ENCODE results near the gene SGK1. TPM values are rescaled to one million over a fixed set of nuclear protein-coding genes. Genes with fewer than 3 reads are reported as not detected.
"Not testable (repeated sequence)": the region's sequence is repeated elsewhere in the genome, so short reads cannot be mapped to it uniquely, and the experiment has no call there.

The SGK1 gene
- total RNA-seq, 2 experiments from 2014 or later: 117 to 120 TPM

DNA sequence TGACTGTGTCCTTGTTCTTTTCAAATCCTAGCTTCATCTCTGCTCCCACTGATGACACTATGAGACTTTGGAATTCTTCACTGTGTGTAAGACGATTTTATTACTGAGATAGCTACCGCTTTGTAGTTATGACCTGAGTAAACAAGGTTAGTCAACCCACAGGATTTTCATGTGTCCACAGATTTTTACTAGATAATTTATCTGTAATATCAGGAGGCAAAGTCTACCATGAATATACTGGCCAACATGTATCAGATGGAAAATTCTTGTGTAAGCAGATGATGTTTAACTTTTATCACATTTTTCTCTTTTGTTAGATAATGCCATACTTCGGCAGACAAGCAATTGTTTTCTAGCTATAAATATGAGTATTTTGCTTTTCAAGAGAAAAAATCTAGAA, 119.8 kb downstream of the SGK1 start:
- ChIA-PET CTCF (no interaction called here), POLR2A (interaction anchor here (0.6 kb wide), 1 partner anchor 22 kb away, joined by 3 read pairs; no protein-coding TSS in a partner anchor)
- Mint-ChIP-seq H3K9me3 (no peaks in the 10 kb centered on the region), H3K36me3 (ENCODE audit: low read depth) (no peaks in the 10 kb centered on the region), H3K4me3 (no peak overlapping the region), H3K27me3 (no peaks in the 10 kb centered on the region), H3K4me1 (ENCODE audit: low read depth) (peaks cover 14% of the 10 kb centered on the region), H3K27ac (no peak overlapping the region)
- Histone ChIP-seq H3K4me1 (ENCODE audit: insufficient read depth, low read length) (peaks cover 8% of the 10 kb centered on the region), H3K27ac (ENCODE audit: low read depth in 1 of 2, low read length in 2 of 2) (no peak overlapping the region), H3K4me3 (ENCODE audit: low read length) (no peak overlapping the region), H3K36me3 (ENCODE audit: insufficient read depth, low read length) (no peaks in the 10 kb centered on the region), H3K27me3 (ENCODE audit: control insufficient read depth in 1 of 2, insufficient read depth in 2 of 2, low read length in 2 of 2) (no peaks in the 10 kb centered on the region), H3K9me3 (ENCODE audit: control insufficient read depth in 1 of 2, insufficient read depth in 1 of 2, low read length in 2 of 2) (no peaks in the 10 kb centered on the region)
- TF ChIP-seq, protein P1, sequence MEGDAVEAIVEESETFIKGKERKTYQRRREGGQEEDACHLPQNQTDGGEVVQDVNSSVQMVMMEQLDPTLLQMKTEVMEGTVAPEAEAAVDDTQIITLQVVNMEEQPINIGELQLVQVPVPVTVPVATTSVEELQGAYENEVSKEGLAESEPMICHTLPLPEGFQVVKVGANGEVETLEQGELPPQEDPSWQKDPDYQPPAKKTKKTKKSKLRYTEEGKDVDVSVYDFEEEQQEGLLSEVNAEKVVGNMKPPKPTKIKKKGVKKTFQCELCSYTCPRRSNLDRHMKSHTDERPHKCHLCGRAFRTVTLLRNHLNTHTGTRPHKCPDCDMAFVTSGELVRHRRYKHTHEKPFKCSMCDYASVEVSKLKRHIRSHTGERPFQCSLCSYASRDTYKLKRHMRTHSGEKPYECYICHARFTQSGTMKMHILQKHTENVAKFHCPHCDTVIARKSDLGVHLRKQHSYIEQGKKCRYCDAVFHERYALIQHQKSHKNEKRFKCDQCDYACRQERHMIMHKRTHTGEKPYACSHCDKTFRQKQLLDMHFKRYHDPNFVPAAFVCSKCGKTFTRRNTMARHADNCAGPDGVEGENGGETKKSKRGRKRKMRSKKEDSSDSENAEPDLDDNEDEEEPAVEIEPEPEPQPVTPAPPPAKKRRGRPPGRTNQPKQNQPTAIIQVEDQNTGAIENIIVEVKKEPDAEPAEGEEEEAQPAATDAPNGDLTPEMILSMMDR (IDR thresholded peaks at IDR 0.05): no peak
- intact Hi-C loops (cut with DNase I, micrococcal nuclease): no loop called here
- DNase-seq: no peak
- no peak for ATAC-seq (ENCODE audit: poor library complexity)

DNA sequence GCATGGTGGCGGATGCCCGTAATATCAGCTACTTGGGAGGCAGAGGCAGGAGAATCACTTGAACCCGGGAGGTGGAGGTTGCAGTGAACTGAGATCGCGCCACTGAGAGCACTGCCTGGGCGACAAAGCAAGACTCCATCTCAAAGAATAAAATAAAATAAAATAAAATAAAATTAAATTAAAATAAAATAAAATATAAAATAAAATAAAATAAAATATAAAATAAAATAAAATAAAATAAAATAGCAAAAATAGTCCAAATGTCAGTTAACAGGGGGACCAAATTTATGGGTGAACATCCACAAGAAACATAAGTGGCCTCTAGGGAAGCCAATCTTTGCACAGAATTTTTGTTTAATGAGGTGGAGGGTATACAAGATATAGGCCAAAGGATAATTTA, 120.2 kb downstream of the SGK1 start:
- H3K27me3 Mint-ChIP-seq; H3K9me3 Mint-ChIP-seq; H3K27ac Mint-ChIP-seq; H3K36me3 Mint-ChIP-seq (ENCODE audit: low read depth); H3K4me3 Mint-ChIP-seq; DNase-seq; H3K27ac ChIP-seq (ENCODE audit: low read depth in 1 of 2, low read length in 2 of 2); H3K4me1 ChIP-seq (ENCODE audit: insufficient read depth, low read length); H3K9me3 ChIP-seq (ENCODE audit: control insufficient read depth in 1 of 2, insufficient read depth in 1 of 2, low read length in 2 of 2); ATAC-seq (ENCODE audit: poor library complexity); H3K36me3 ChIP-seq (ENCODE audit: insufficient read depth, low read length); H3K4me3 ChIP-seq (ENCODE audit: low read length); intact Hi-C loops (cut with DNase I, micrococcal nuclease); H3K27me3 ChIP-seq (ENCODE audit: control insufficient read depth in 1 of 2, insufficient read depth in 2 of 2, low read length in 2 of 2); POLR2A ChIA-PET; CTCF ChIA-PET: not testable (repeated sequence)
- peaks cover 16% of the 10 kb centered on the region for H3K4me1 Mint-ChIP-seq (ENCODE audit: low read depth)

DNA sequence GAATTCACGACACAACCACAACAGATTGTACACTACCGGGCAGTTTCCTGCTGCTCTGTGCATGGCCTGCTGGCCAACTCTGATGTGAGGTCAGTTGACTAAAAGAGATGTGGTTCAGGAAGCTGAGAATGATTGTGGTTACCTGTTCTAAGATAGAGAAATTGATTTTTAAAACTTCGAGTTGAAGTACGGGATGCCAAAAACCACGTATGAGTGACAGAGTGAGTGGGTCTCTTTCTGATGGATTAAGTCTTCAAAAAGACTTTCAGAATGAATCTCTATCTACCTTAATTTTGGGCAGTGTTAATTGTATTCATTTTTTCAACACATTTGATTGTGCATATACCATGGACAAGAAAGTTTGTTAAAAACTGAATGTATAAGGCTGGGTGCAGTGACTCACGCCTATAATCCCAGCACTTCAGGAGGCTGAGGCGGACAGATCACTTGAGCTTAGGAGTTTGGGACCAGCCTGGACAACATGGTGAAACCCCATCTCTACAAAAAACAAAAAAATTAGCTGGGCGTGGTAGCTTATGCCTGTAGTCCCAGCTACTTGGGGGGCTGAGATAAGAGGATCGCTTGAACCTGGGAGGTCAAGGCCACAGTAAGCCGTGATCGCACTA, 121.2 kb downstream of the SGK1 start:
- Histone ChIP-seq H3K36me3 (ENCODE audit: insufficient read depth, low read length) (no peaks in the 10 kb centered on the region), H3K4me1 (ENCODE audit: insufficient read depth, low read length) (peaks cover 8% of the 10 kb centered on the region), H3K27me3 (ENCODE audit: control insufficient read depth in 1 of 2, insufficient read depth in 2 of 2, low read length in 2 of 2) (no peaks in the 10 kb centered on the region), H3K27ac (ENCODE audit: low read depth in 1 of 2, low read length in 2 of 2) (no peak overlapping the region), H3K9me3 (ENCODE audit: control insufficient read depth in 1 of 2, insufficient read depth in 1 of 2, low read length in 2 of 2) (no peaks in the 10 kb centered on the region), H3K4me3 (ENCODE audit: low read length) (no peak overlapping the region)
- ChIA-PET POLR2A (no interaction called here), CTCF (interaction anchor here (0.9 kb wide), 1 partner anchor 23 kb away, joined by 3 read pairs; no protein-coding TSS in a partner anchor)
- no peak for ATAC-seq (ENCODE audit: poor library complexity)
- Mint-ChIP-seq H3K4me1 (ENCODE audit: low read depth) (peaks cover 16% of the 10 kb centered on the region), H3K4me3 (no peak overlapping the region), H3K27me3 (no peaks in the 10 kb centered on the region), H3K9me3 (no peaks in the 10 kb centered on the region), H3K36me3 (ENCODE audit: low read depth) (no peaks in the 10 kb centered on the region), H3K27ac (no peak overlapping the region)
- TF ChIP-seq, protein P1 (IDR thresholded peaks at IDR 0.05): no peak
- no peak for DNase-seq
- intact Hi-C loops (cut with DNase I, micrococcal nuclease): no loop called here

DNA sequence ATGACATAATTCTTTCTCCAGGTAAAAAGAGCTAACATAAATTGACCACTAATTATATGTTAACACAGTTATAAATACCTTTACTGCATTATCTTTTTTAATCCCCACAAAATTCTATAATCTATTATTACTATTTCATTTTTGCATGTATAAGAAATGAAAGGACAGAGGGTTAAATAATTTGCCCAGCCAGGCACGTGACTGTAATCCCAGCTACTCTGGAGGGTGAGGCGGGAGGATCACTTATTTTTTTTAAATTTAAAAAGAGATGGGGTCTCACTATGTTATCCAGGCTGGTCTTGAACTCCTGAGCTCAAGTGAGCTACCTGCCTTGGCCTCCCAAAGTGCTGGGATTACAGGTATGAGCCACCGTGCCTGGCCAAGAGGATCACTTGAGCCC, 121.9 kb downstream of the SGK1 start:
- Histone ChIP-seq H3K27me3 (ENCODE audit: control insufficient read depth in 1 of 2, insufficient read depth in 2 of 2, low read length in 2 of 2) (no peaks in the 10 kb centered on the region), H3K9me3 (ENCODE audit: control insufficient read depth in 1 of 2, insufficient read depth in 1 of 2, low read length in 2 of 2) (no peaks in the 10 kb centered on the region), H3K4me1 (ENCODE audit: insufficient read depth, low read length) (peaks cover 8% of the 10 kb centered on the region), H3K4me3 (ENCODE audit: low read length) (no peak overlapping the region), H3K27ac (ENCODE audit: low read depth in 1 of 2, low read length in 2 of 2) (no peak overlapping the region), H3K36me3 (ENCODE audit: insufficient read depth, low read length) (no peaks in the 10 kb centered on the region)
- H3K27me3 Mint-ChIP-seq: no peaks in the 10 kb centered on the region
- H3K9me3 Mint-ChIP-seq: no peaks in the 10 kb centered on the region
- TF ChIP-seq, protein P1 (IDR thresholded peaks at IDR 0.05): no peak
- intact Hi-C loops (cut with DNase I, micrococcal nuclease): no loop called here
- no peak for ATAC-seq (ENCODE audit: poor library complexity)
- H3K4me3 Mint-ChIP-seq: no peak overlapping the region
- no peak overlapping the region for H3K27ac Mint-ChIP-seq
- ChIA-PET CTCF (interaction anchor here (0.9 kb wide), 1 partner anchor 24 kb away, joined by 3 read pairs; no protein-coding TSS in a partner anchor), POLR2A (no interaction called here)
- H3K4me1 Mint-ChIP-seq (ENCODE audit: low read depth): peaks cover 20% of the 10 kb centered on the region
- no peak for DNase-seq
- H3K36me3 Mint-ChIP-seq (ENCODE audit: low read depth): no peaks in the 10 kb centered on the region

Measured in CD4-positive, alpha-beta T cell (primary cell).